Camera-type eye (tissue), 1 donor: ENCODE results near the gene HHEX. TPM values are rescaled to one million over a fixed set of nuclear protein-coding genes. Genes with fewer than 3 reads are reported as not detected.

Experiments used
- total RNA-seq: library from RNA; depleted of rRNA; stranded (reverse); fragments of >200 nt; gene quantifications from one replicate; pipeline ENCODE4 v1.2.3, GENCODE V29; 2014

HHEX gene
- total RNA-seq = 2.9 TPM

DNA sequence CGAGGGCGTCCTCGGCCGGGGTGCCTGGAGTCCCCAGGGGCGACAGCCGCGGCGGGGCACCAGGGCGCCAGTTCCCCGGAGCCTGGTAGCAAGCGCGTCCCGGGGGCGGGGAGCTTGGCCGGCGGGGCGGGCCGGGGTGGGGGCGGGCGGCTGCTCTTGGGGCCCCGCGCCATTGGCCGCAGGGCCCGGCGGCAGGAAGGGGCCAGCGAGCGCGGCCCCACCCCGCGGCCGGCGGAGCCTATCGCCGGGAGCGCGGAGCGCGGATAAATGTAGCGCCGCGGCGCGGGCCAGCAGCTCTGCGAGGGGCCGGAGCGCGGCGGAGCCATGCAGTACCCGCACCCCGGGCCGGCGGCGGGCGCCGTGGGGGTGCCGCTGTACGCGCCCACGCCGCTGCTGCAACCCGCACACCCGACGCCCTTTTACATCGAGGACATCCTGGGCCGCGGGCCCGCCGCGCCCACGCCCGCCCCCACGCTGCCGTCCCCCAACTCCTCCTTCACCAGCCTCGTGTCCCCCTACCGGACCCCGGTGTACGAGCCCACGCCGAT lies at the start of gene HHEX:
Gene HHEX, plus strand, starts transcription at position 293 of the 548 bp plus-strand sequence. Its CDS starts 32 bp downstream, at position 325.

Other genes with a start within 250 kb of the HHEX start
- 27.8 TPM for gene IDE, start 115.9 kb upstream of the HHEX start, total RNA-seq
- gene KIF11, start 96.8 kb upstream of the HHEX start, total RNA-seq = 14.8 TPM
- gene EXOC6, start 158.6 kb downstream of the HHEX start, total RNA-seq = 53.5 TPM